Mesothelial cell of epicardium (in vitro differentiated cells): ENCODE measurements around the gene PGLYRP1. TPM values are rescaled to one million over a fixed set of nuclear protein-coding genes. Genes with fewer than 3 reads are reported as not detected.

Experiments
- DNase-seq, 2 experiments: peaks; one replicate each; pipeline ENCODE4 v3.0.0; 2021; ENCODE audit warnings: low spot score in 2 of 2; ENCODE audit not compliant: unreplicated experiment in 2 of 2
- H3K27ac Mint-ChIP-seq: 2 replicates; pipeline ENCODE4 v1.8.0; 2021; ENCODE audit warnings: mixed read lengths
- H3K27me3 Mint-ChIP-seq: 2 replicates; pipeline ENCODE4 v1.8.0; 2021; ENCODE audit warnings: low read depth, mixed read lengths
- H3K36me3 Mint-ChIP-seq: 2 replicates; pipeline ENCODE4 v1.8.0; 2021; ENCODE audit warnings: mixed read lengths
- H3K4me1 Mint-ChIP-seq: 2 replicates; pipeline ENCODE4 v1.8.0; 2021; ENCODE audit warnings: mixed read lengths
- H3K4me3 Mint-ChIP-seq: 2 replicates; pipeline ENCODE4 v1.8.0; 2021; ENCODE audit warnings: mild to moderate bottlenecking, moderate library complexity, mixed read lengths
- H3K9me3 Mint-ChIP-seq: 2 replicates; pipeline ENCODE4 v1.8.0; 2021; ENCODE audit warnings: mixed read lengths
- CTCF ChIP-seq: fragments of 200-600 bp; sonication (generic); IDR thresholded peaks from one replicate; pipeline ENCODE4 v1.5.0; 2021; ENCODE audit warnings: antibody characterized with exemption; ENCODE audit not compliant: unreplicated experiment
- total RNA-seq: library from RNA; stranded (reverse); gene quantifications from 3 replicates; pipeline ENCODE4 v1.2.1, GENCODE V29; 2021

The PGLYRP1 gene
- total RNA-seq, 1 donor from 2014 or later: not detected

GRCh38 chr19:45975306-45976070 lies 47.4 kb downstream of the PGLYRP1 start:
- Mint-ChIP-seq H3K27me3 (peaks cover 80% of the 10 kb centered on the region), H3K4me3 (no peak overlapping the region), H3K27ac (no peak overlapping the region), H3K9me3 (no peaks in the 10 kb centered on the region), H3K36me3 (no peaks in the 10 kb centered on the region), H3K4me1 (peaks cover 4% of the 10 kb centered on the region)
- DNase-seq: no peak
- TF ChIP-seq CTCF: no peak

DNA sequence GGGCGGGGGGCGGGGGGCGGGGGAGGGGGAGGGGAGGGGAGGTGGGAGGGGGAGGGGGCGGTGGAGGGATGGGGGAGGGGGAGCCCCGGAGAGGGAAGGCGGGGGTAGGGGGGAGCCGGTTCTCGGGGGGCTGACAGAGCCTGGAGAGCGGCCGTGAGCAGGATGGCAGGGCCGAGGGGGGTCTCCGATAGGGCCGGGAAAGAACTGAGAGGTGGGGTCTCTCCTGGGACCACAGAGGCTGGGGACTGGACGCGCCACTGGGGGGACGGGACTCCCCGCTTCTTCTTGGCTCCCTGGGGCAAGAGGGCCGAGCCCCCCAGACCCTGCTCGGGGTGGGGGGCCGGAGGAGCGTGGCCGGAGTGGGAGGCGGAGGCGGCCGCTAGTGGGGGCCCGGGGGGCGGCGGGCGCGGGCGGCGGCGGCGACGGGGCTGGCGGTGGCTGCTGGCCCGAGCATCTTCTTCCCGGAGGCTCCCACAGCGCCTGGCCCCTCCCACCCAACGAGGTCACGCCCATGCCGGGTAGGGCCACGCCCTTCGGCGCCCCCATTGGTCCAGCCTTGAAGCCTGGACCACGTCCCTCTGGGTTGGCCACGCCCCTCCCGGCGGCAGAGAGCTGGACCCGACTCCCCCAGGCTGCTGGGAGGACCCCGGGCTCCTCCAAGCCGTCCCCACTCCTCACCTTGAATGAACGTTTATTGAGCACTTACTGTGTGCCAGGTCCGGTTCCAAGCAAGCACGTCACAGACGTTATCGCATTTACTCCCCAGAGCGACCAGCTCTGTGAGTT lies 49.1 kb downstream of the PGLYRP1 start, which contains the start of gene NOVA2:
Gene NOVA2, minus strand, starts transcription at position 313 of the 786 bp plus-strand sequence. CDS start 514 bp downstream, outside the sequence.
- Mint-ChIP-seq H3K27me3 (peaks cover 89% of the 10 kb centered on the region), H3K27ac (no peak within 1 kb of the TSS), H3K36me3 (no peaks in the 10 kb centered on the region), H3K4me3 (peak within 1 kb of the TSS; percentile 49), H3K4me1 (peaks cover 4% of the 10 kb centered on the region), H3K9me3 (no peaks in the 10 kb centered on the region)
- no peak for TF ChIP-seq CTCF
- DNase-seq: peak in 1 of 2 experiments; percentile 62

DNA sequence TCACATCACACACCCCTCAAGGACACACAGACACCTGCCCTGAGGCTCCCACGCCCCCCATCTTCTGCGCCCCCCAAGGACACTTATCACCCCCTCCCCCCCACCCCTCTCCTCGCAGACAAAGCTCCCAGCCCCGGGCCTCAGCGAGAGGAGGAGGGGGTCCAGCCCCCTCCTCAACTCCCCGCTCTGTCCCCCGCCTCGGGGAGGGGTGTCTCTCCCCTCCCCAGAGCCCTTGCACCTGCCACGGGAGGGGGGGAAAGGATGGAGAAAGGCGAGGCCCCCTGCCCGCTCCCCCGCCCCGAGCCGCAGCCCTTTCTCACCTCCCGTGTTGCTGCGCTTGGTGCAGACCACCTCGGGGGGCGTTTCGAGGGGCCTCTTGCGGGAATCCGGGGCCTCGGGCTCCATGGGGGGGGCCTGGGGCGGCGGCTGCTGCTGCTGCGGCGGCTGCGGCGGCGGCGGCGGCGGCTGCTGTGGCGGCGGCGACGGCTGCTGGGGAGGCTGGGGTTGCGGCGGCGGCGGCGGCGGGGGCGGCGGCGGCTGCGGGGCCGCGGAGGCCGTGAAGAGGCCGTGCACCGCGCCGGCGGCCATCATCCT lies 49.8 kb downstream of the PGLYRP1 start:
- Mint-ChIP-seq H3K4me3 (peak overlapping the region; percentile 47), H3K27ac (no peak overlapping the region)
- DNase-seq: no peak

DNA sequence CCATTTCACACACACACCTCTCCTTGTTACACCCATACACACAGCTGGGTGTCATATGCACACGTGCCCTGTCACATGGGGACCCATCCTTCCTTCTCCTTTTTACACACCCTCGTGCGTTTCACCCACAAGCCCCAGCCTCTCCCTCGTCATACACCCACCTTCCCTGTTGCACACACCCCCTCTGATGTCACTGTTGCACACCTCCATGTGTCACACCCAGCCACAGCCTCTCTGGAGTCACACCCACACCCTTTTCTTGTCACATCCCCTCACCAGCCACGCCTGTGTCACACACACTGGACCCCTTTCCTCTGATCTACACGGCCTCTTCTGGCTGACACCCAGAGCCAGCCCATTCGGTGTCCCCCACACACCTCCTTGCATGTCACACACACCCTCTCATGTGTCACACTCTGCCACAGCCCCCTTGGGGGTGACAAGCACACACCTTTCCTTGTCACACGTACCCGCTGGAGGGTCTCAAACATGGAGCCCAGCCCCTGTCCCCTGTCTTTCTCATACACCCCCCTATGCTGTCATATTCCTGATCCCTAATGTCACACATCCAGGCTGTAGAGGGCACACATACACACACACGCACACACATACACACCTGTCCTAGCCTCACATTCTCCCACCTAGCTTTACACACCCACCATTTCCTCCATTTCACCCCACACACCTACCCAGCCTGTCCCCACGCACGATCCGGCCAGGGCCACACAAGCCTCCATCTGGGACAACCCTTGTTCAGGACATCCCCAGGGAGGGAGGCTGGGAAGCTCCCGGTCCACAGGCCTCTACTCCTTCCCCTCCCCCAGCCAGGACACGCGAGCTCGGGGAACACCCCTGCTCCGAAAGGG lies 50.5 kb downstream of the PGLYRP1 start:
- Mint-ChIP-seq H3K27me3 (peaks cover 89% of the 10 kb centered on the region), H3K4me3 (peak overlapping the region; percentile 47), H3K4me1 (peaks cover 4% of the 10 kb centered on the region), H3K27ac (no peak overlapping the region), H3K9me3 (no peaks in the 10 kb centered on the region), H3K36me3 (no peaks in the 10 kb centered on the region)
- no peak for TF ChIP-seq CTCF
- DNase-seq: no peak

More for the DNA sequence above, 49.8 kb downstream of the PGLYRP1 start:
- no peaks in the 10 kb centered on the region for H3K36me3 Mint-ChIP-seq
- TF ChIP-seq CTCF: no peak
- peaks cover 4% of the 10 kb centered on the region for H3K4me1 Mint-ChIP-seq
- no peaks in the 10 kb centered on the region for H3K9me3 Mint-ChIP-seq
- H3K27me3 Mint-ChIP-seq: peaks cover 89% of the 10 kb centered on the region
